ENCODE measurements around the gene MRPL44. TPM values are rescaled to one million over a fixed set of nuclear protein-coding genes. Genes with fewer than 3 reads are reported as not detected.
A peak's percentile ranks its signal among the peaks of the same experiment; 100 is the strongest.

MRPL44 gene
- total and polyA plus RNA-seq, 8 donors = 0.87 to 80.8 (median 17.9) TPM

GRCh38 chr2:223981241-223981640 is 24.0 kb downstream of the MRPL44 start:
- H3K27ac ChIP-seq = no peak overlapping the region
- WGBS, 5 donors = 38 to 57% (median 47%) methylated on average over 1 of the region's 1 CpG
- intact Hi-C loops (cut with DNase I; ENCODE audit: low total_unique reads) = no loop called here
- H3K9me3 ChIP-seq = no peaks in the 10 kb centered on the region
- no peaks in the 10 kb centered on the region for H3K27me3 ChIP-seq
- no peaks in the 10 kb centered on the region for H3K4me1 ChIP-seq
- no peak for DNase-seq
- TF ChIP-seq POLR2A (IDR thresholded peaks at IDR 0.05) (no peak), CTCF (IDR thresholded peaks at IDR 0.05) (no peak), EP300 (IDR thresholded peaks at IDR 0.05) (no peak), POLR2AphosphoS5 (IDR thresholded peaks at IDR 0.05) (no peak)
- H3K36me3 ChIP-seq = no peaks in the 10 kb centered on the region
- no peak overlapping the region for H3K4me3 ChIP-seq

- Histone ChIP-seq H3K36me3 (no peaks in the 10 kb centered on the region), H3K27ac (no peak overlapping the region), H3K27me3 (no peaks in the 10 kb centered on the region), H3K4me3 (no peak overlapping the region), H3K9me3 (no peaks in the 10 kb centered on the region), H3K4me1 (peaks cover 0 to 12% (median 3%) of the 10 kb centered on the region in 4 donors)
- TF ChIP-seq POLR2AphosphoS5 (IDR thresholded peaks at IDR 0.05) = no peak
- TF ChIP-seq CTCF (IDR thresholded peaks at IDR 0.05) = peak in 2 of 7 experiments; percentile 17 to 25
- TF ChIP-seq EP300 (IDR thresholded peaks at IDR 0.05) = no peak
- no peak for TF ChIP-seq POLR2A (IDR thresholded peaks at IDR 0.05)
- 33 to 61% (median 42%) methylated on average over 10 of the region's 10 CpGs for WGBS, 5 donors
- intact Hi-C loops (cut with DNase I; ENCODE audit: low total_unique reads) = no loop called here
- peak; percentile 50 to 67 for DNase-seq
Measured at GRCh38 chr2:223989206-223989855, 32.1 kb downstream of the MRPL44 start.

DNA sequence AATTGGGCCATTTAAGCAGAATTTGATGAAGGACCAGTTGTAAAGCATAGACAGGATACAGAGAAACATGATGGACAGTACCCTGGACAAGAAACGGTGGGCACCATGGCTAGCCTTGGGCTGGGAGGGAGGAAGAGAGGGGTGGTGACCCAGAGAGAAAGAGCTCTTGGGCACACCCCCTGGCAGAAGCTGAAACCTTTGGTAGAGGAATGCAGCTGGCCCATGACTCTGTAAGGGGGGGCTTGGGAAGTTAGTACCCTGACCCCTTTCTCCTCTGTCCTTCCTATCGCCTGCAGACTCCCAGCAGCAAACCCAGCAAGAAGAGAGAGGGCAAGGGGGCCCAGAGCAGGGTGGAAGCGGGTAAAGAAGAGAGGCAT is 32.6 kb downstream of the MRPL44 start:
- 53 to 86% (median 76%) methylated on average over 3 of the region's 3 CpGs for WGBS, 5 donors
- H3K4me1 ChIP-seq = peaks cover 0 to 12% (median 3%) of the 10 kb centered on the region in 4 donors
- intact Hi-C loops (cut with DNase I; ENCODE audit: low total_unique reads) = no loop called here
- DNase-seq = no peak
- H3K4me3 ChIP-seq = no peak overlapping the region
- no peak overlapping the region for H3K27ac ChIP-seq
- no peaks in the 10 kb centered on the region for H3K27me3 ChIP-seq
- TF ChIP-seq POLR2A (IDR thresholded peaks at IDR 0.05) (no peak), CTCF (IDR thresholded peaks at IDR 0.05) (no peak), EP300 (IDR thresholded peaks at IDR 0.05) (no peak), POLR2AphosphoS5 (IDR thresholded peaks at IDR 0.05) (no peak)
- no peaks in the 10 kb centered on the region for H3K9me3 ChIP-seq
- H3K36me3 ChIP-seq = no peaks in the 10 kb centered on the region

- no peaks in the 10 kb centered on the region for H3K36me3 ChIP-seq
- intact Hi-C loops (cut with DNase I; ENCODE audit: low total_unique reads) = no loop called here
- no peak for TF ChIP-seq POLR2AphosphoS5 (IDR thresholded peaks at IDR 0.05)
- TF ChIP-seq CTCF (IDR thresholded peaks at IDR 0.05) = no peak
- TF ChIP-seq POLR2A (IDR thresholded peaks at IDR 0.05) = no peak
- TF ChIP-seq EP300 (IDR thresholded peaks at IDR 0.05) = no peak
- H3K4me3 ChIP-seq = no peak overlapping the region
- no peak overlapping the region for H3K27ac ChIP-seq
- H3K9me3 ChIP-seq = no peaks in the 10 kb centered on the region
- peaks cover 0 to 12% (median 3%) of the 10 kb centered on the region in 4 donors for H3K4me1 ChIP-seq
- DNase-seq = no peak
- no peaks in the 10 kb centered on the region for H3K27me3 ChIP-seq
- 87 to 96% (median 94%) methylated on average over 12 of the region's 12 CpGs for WGBS, 5 donors
Measured at GRCh38 chr2:223991611-223992010, 34.3 kb downstream of the MRPL44 start.

Data from stomach (tissue), 9 donors.